Skeletal muscle tissue (tissue), 4 donors: ENCODE data around the gene KEAP1. TPM values are rescaled to one million over a fixed set of nuclear protein-coding genes. Genes with fewer than 3 reads are reported as not detected.

Source experiments
- H3K27ac ChIP-seq: one replicate; pipeline ENCODE4 v1.7.0; 2013; ENCODE audit warnings: mild to moderate bottlenecking, low read depth, low read length, inconsistent platforms
- H3K27me3 ChIP-seq, 3 donors: one replicate each; pipeline ENCODE4 v1.7.0; 2013; ENCODE audit warnings: low read length in 3 of 3; ENCODE audit not compliant: control insufficient read depth in 3 of 3, insufficient read depth in 3 of 3
- H3K36me3 ChIP-seq, 3 donors: one replicate each; pipeline ENCODE4 v1.7.0; 2013; ENCODE audit warnings: low read length in 3 of 3; ENCODE audit not compliant: control insufficient read depth in 3 of 3, insufficient read depth in 3 of 3
- H3K4me1 ChIP-seq, 3 donors: one replicate each; pipeline ENCODE4 v1.7.0; 2013; ENCODE audit warnings: low read length in 3 of 3, mild to moderate bottlenecking in 3 of 3; ENCODE audit not compliant: control insufficient read depth in 3 of 3, insufficient read depth in 3 of 3
- H3K4me3 ChIP-seq, 3 donors: one replicate each; pipeline ENCODE4 v1.7.0; 2013; ENCODE audit warnings: low read length in 3 of 3
- H3K9ac ChIP-seq, 3 donors: one replicate each; pipeline ENCODE4 v1.7.0; 2013; ENCODE audit warnings: low read length in 3 of 3, mild to moderate bottlenecking in 3 of 3, moderate library complexity in 2 of 3, low read depth in 1 of 3
- H3K9me3 ChIP-seq, 3 donors: one replicate each; pipeline ENCODE4 v1.7.0; 2013; ENCODE audit warnings: low read length in 3 of 3; ENCODE audit not compliant: control insufficient read depth in 3 of 3
- total RNA-seq: library from RNA; depleted of rRNA; stranded (reverse); fragments of >200 nt; gene quantifications from one replicate; pipeline ENCODE4 v1.2.3, GENCODE V29; 2014
- donor health status: Osteomylitis.

Gene KEAP1
- total RNA-seq, 1 donor from 2014 or later: 60.0 TPM

- Histone ChIP-seq H3K36me3 (no peaks in the 10 kb centered on the region), H3K9me3 (no peaks in the 10 kb centered on the region), H3K27me3 (peaks cover 63 to 69% (median 69%) of the 10 kb centered on the region in 3 donors), H3K9ac (peak overlapping the region in 1 of 3 donors; percentile 8), H3K4me1 (peaks cover 0 to 16% (median 12%) of the 10 kb centered on the region in 3 donors), H3K27ac (no peak overlapping the region), H3K4me3 (peak overlapping the region in 1 of 3 donors; percentile 20)
Measured at GRCh38 chr19:10516671-10517286, 13.6 kb upstream of the KEAP1 start.

- H3K27ac ChIP-seq: no peak overlapping the region
- H3K9me3 ChIP-seq: no peaks in the 10 kb centered on the region
- H3K36me3 ChIP-seq: no peaks in the 10 kb centered on the region
- H3K27me3 ChIP-seq: peaks cover 66 to 72% (median 69%) of the 10 kb centered on the region in 3 donors
- H3K9ac ChIP-seq: no peak overlapping the region
- H3K4me3 ChIP-seq: no peak overlapping the region
- H3K4me1 ChIP-seq: peaks cover 0 to 16% (median 12%) of the 10 kb centered on the region in 3 donors
Measured at GRCh38 chr19:10516064-10516385, 12.9 kb upstream of the KEAP1 start.

GRCh38 chr19:10514211-10515145, 11.3 kb upstream of the KEAP1 start:
- peaks cover 0 to 16% (median 12%) of the 10 kb centered on the region in 3 donors for H3K4me1 ChIP-seq
- no peak overlapping the region for H3K4me3 ChIP-seq
- H3K9ac ChIP-seq: no peak overlapping the region
- no peaks in the 10 kb centered on the region for H3K9me3 ChIP-seq
- H3K36me3 ChIP-seq: no peaks in the 10 kb centered on the region
- no peak overlapping the region for H3K27ac ChIP-seq
- peaks cover 70 to 79% (median 78%) of the 10 kb centered on the region in 3 donors for H3K27me3 ChIP-seq

- peaks cover 0 to 14% (median 10%) of the 10 kb centered on the region in 3 donors for H3K4me1 ChIP-seq
- no peaks in the 10 kb centered on the region for H3K36me3 ChIP-seq
- H3K9me3 ChIP-seq: no peaks in the 10 kb centered on the region
- H3K27me3 ChIP-seq: peaks cover 58 to 67% (median 66%) of the 10 kb centered on the region in 3 donors
- no peak overlapping the region for H3K27ac ChIP-seq
- H3K4me3 ChIP-seq: no peak overlapping the region
- no peak overlapping the region for H3K9ac ChIP-seq
Measured at GRCh38 chr19:10513223-10513622, 10.1 kb upstream of the KEAP1 start.

GRCh38 chr19:10510301-10510802, 7.2 kb upstream of the KEAP1 start:
- H3K27ac ChIP-seq: no peak overlapping the region
- H3K4me3 ChIP-seq: no peak overlapping the region
- no peak overlapping the region for H3K9ac ChIP-seq
- no peaks in the 10 kb centered on the region for H3K9me3 ChIP-seq
- H3K27me3 ChIP-seq: peaks cover 33 to 42% (median 40%) of the 10 kb centered on the region in 3 donors
- H3K36me3 ChIP-seq: no peaks in the 10 kb centered on the region
- peaks cover 0 to 3% (median 0%) of the 10 kb centered on the region in 3 donors for H3K4me1 ChIP-seq

- no peak overlapping the region for H3K4me3 ChIP-seq
- H3K9ac ChIP-seq: no peak overlapping the region
- no peak overlapping the region for H3K27ac ChIP-seq
- H3K27me3 ChIP-seq: peaks cover 16 to 27% (median 25%) of the 10 kb centered on the region in 3 donors
- H3K4me1 ChIP-seq: no peaks in the 10 kb centered on the region
- H3K9me3 ChIP-seq: no peaks in the 10 kb centered on the region
- H3K36me3 ChIP-seq: no peaks in the 10 kb centered on the region
Measured at GRCh38 chr19:10508707-10509106, 5.6 kb upstream of the KEAP1 start.

GRCh38 chr19:10508036-10508435, 4.9 kb upstream of the KEAP1 start:
- Histone ChIP-seq H3K4me1 (no peaks in the 10 kb centered on the region), H3K9ac (no peak overlapping the region), H3K36me3 (no peaks in the 10 kb centered on the region), H3K9me3 (no peaks in the 10 kb centered on the region), H3K4me3 (no peak overlapping the region), H3K27ac (no peak overlapping the region), H3K27me3 (peaks cover 9 to 21% (median 19%) of the 10 kb centered on the region in 3 donors)

- Histone ChIP-seq H3K9me3 (no peaks in the 10 kb centered on the region), H3K27ac (no peak overlapping the region), H3K9ac (no peak overlapping the region), H3K27me3 (peaks cover 3 to 12% (median 11%) of the 10 kb centered on the region in 3 donors), H3K36me3 (peaks cover 0 to 2% (median 0%) of the 10 kb centered on the region in 3 donors), H3K4me3 (no peak overlapping the region), H3K4me1 (peaks cover 4 to 11% (median 5%) of the 10 kb centered on the region in 3 donors)
Measured at GRCh38 chr19:10505583-10506229, 2.5 kb upstream of the KEAP1 start.

- Histone ChIP-seq H3K27ac (peak overlapping the region; percentile 98), H3K9me3 (no peaks in the 10 kb centered on the region), H3K9ac (peak overlapping the region; percentile 96 to 100 (median 96)), H3K4me1 (peaks cover 18 to 33% (median 20%) of the 10 kb centered on the region in 3 donors), H3K27me3 (no peaks in the 10 kb centered on the region), H3K36me3 (peaks cover 11 to 15% (median 12%) of the 10 kb centered on the region in 3 donors), H3K4me3 (peak overlapping the region; percentile 70 to 91 (median 75))
Measured at GRCh38 chr19:10502524-10503001, 593 bp downstream of the KEAP1 start.
